DMS79 treated with DMSO at 0.1 percent for 48 hours (cell line): ENCODE data around the gene DOCK4.

Experiments used
- DNase-seq: peaks from one replicate; lab custom pipeline; 2025; lab: John Stamatoyannopoulos, UW

Gene DOCK4

GRCh38 chr7:112220877-112221434 lies 14.8 kb upstream of the DOCK4 start:
- DNase-seq = no peak

GRCh38 chr7:112215787-112216186 lies 9.6 kb upstream of the DOCK4 start:
- DNase-seq = no peak

GRCh38 chr7:112214883-112215282 lies 8.7 kb upstream of the DOCK4 start:
- DNase-seq = no peak

- no peak for DNase-seq
These were observed 8.1 kb upstream of the DOCK4 start for GRCh38 chr7:112214268-112214667.

GRCh38 chr7:112213735-112214134 lies 7.5 kb upstream of the DOCK4 start:
- DNase-seq = no peak

- no peak for DNase-seq
These were observed 6.4 kb upstream of the DOCK4 start for GRCh38 chr7:112212571-112212970.

GRCh38 chr7:112211348-112211907 lies 5.2 kb upstream of the DOCK4 start:
- DNase-seq = peak; percentile 26

GRCh38 chr7:112207765-112208164 lies 1.6 kb upstream of the DOCK4 start:
- DNase-seq = no peak

GRCh38 chr7:112206991-112207592 lies 893 bp upstream of the DOCK4 start:
- peak; percentile 26 for DNase-seq

GRCh38 chr7:112205343-112206237 lies 609 bp downstream of the DOCK4 start:
- peak; percentile 61 for DNase-seq

GRCh38 chr7:112204499-112205342 lies 1.5 kb downstream of the DOCK4 start:
- peak; percentile 52 for DNase-seq

- DNase-seq = no peak
These were observed 2.8 kb downstream of the DOCK4 start for GRCh38 chr7:112203365-112203739.

GRCh38 chr7:112202816-112203215 lies 3.4 kb downstream of the DOCK4 start:
- DNase-seq = peak; percentile 32

GRCh38 chr7:112201839-112202238 lies 4.4 kb downstream of the DOCK4 start:
- no peak for DNase-seq

GRCh38 chr7:112201411-112201810 lies 4.8 kb downstream of the DOCK4 start:
- DNase-seq = no peak

- no peak for DNase-seq
These were observed 6.5 kb downstream of the DOCK4 start for GRCh38 chr7:112199672-112200071.

- no peak for DNase-seq
These were observed 7.1 kb downstream of the DOCK4 start for GRCh38 chr7:112199035-112199655.

- DNase-seq = no peak
These were observed 8.9 kb downstream of the DOCK4 start for GRCh38 chr7:112197322-112197721.

GRCh38 chr7:112195717-112196116 lies 10.5 kb downstream of the DOCK4 start:
- DNase-seq = no peak

GRCh38 chr7:112193915-112194502 lies 12.2 kb downstream of the DOCK4 start:
- DNase-seq = no peak
